GM12878 (cell line): Measurements from ENCODE around the gene PAPLN. TPM values are rescaled to one million over a fixed set of nuclear protein-coding genes. Genes with fewer than 3 reads are reported as not detected.
A peak's percentile ranks its signal among the peaks of the same experiment; 100 is the strongest.

ENCODE experiments used
- ATAC-seq: fragments of 200-7000 bp; cut with Tn5 transposase; 3 replicates; pipeline ENCODE4 v1.9.1; 2020; ENCODE audit warnings: mild to moderate bottlenecking, moderate library complexity
- BruUV-seq: library from RNA; stranded (reverse); fragments of 400-500 nt; replicated peaks from 2 replicates; lab custom pipeline; 2021; lab: Mats Ljungman, UMichigan
- CTCF ChIA-PET: fragments of 300-600 bp; sonication (Branson Sonifier 250); formaldehyde crosslinking; extraction: SDS; loops from one replicate; lab custom pipeline; 2021; ENCODE audit warnings: inconsistent platforms; lab: Yijun Ruan, JAX
- POLR2A ChIA-PET: fragments of 350-600 bp; formaldehyde crosslinking; extraction: SDS; loops from one replicate; lab custom pipeline; 2021; ENCODE audit warnings: inconsistent platforms; lab: Charles Lee
- RAD21 ChIA-PET: fragments of 300-600 bp; sonication (Branson Sonifier 250); formaldehyde crosslinking; loops from one replicate; lab custom pipeline; 2023; ENCODE audit warnings: antibody characterized with exemption; ENCODE audit not compliant: unreplicated experiment; lab: Charles Lee
- SMC1A ChIA-PET: fragments of 300-600 bp; sonication (Branson Sonifier 250); formaldehyde crosslinking; loops from one replicate; lab custom pipeline; 2023; ENCODE audit not compliant: unreplicated experiment, uncharacterized antibody; lab: Charles Lee
- DNase-seq: peaks from one replicate; pipeline ENCODE4 v3.0.0-alpha.2; 2011; ENCODE audit warnings: low read depth, low spot score
- FAIRE-seq: peaks from 3 replicates; lab custom pipeline; 2011; peaks lifted over from hg19 to GRCh38; lab: Jason Lieb, UNC
- H2AFZ ChIP-seq: 2 replicates; pipeline ENCODE4 v1.6.0; 2011; ENCODE audit warnings: low read depth, low read length, control low read depth; ENCODE audit not compliant: control insufficient read depth
- H3K27ac ChIP-seq: 2 replicates; pipeline ENCODE4 v1.5.1; 2011; ENCODE audit warnings: control low read depth; ENCODE audit not compliant: control insufficient read depth, insufficient read depth
- H3K27me3 ChIP-seq, 2 experiments: replicated peaks in 1 of 2; 2 replicates each; pipeline versions ENCODE4 v1.6.0 to v1.6.1; 2011; ENCODE audit warnings: low read length in 1 of 2; ENCODE audit not compliant: control insufficient read depth in 2 of 2, insufficient read depth in 2 of 2
- H3K36me3 ChIP-seq, 2 experiments: 2 replicates each; pipeline ENCODE4 v1.5.1; 2011; ENCODE audit warnings: low read length in 1 of 2; ENCODE audit not compliant: control insufficient read depth in 2 of 2, insufficient read depth in 2 of 2
- H3K4me1 ChIP-seq: 2 replicates; pipeline ENCODE4 v1.6.1; 2011; ENCODE audit warnings: mild to moderate bottlenecking, low read length, moderate library complexity, mixed read lengths; ENCODE audit not compliant: control insufficient read depth, insufficient read depth
- H3K4me2 ChIP-seq: 2 replicates; pipeline ENCODE4 v1.6.0; 2011; ENCODE audit warnings: control low read depth; ENCODE audit not compliant: control insufficient read depth, insufficient read depth
- H3K4me3 ChIP-seq: fragments of 200-600 bp; sonication (generic); 2 replicates; pipeline ENCODE4 v1.5.1; 2016
- H3K79me2 ChIP-seq: 2 replicates; pipeline ENCODE4 v1.6.0; 2011; ENCODE audit warnings: low read length; ENCODE audit not compliant: control insufficient read depth, insufficient read depth
- H3K9ac ChIP-seq: 2 replicates; pipeline ENCODE4 v1.8.0; 2011; ENCODE audit warnings: low read length, control low read depth, mixed read lengths; ENCODE audit not compliant: control insufficient read depth, insufficient read depth
- H3K9me3 ChIP-seq: replicated peaks from 3 replicates; pipeline ENCODE4 v1.5.1; 2011; ENCODE audit warnings: mild to moderate bottlenecking, low read length; ENCODE audit not compliant: control insufficient read depth, insufficient read depth
- H4K20me1 ChIP-seq: 2 replicates; pipeline ENCODE4 v1.6.0; 2011; ENCODE audit not compliant: control insufficient read depth, insufficient read depth
- GATAD2B ChIP-seq: fragments of 450-650 bp; conservative IDR thresholded peaks from 2 replicates; pipeline ENCODE4 v1.6.1; 2017; ENCODE audit warnings: low read depth, mild to moderate bottlenecking, moderate library complexity
- IRF3 ChIP-seq: fragments of 450-650 bp; IDR thresholded peaks from 2 replicates; pipeline ENCODE4 v1.6.1; 2014; ENCODE audit warnings: mild to moderate bottlenecking
- PKNOX1 ChIP-seq: fragments of 450-650 bp; IDR thresholded peaks from 2 replicates; pipeline ENCODE4 v1.6.1; 2016; ENCODE audit warnings: mild to moderate bottlenecking
- RAD21 ChIP-seq: IDR thresholded peaks from 2 replicates; pipeline ENCODE4 v1.6.1; 2011; ENCODE audit warnings: mild to moderate bottlenecking, low read depth, low read length, moderate library complexity; ENCODE audit not compliant: insufficient read depth
- RUNX3 ChIP-seq: IDR thresholded peaks from 2 replicates; pipeline ENCODE4 v1.6.1; 2012; ENCODE audit warnings: low read length, inconsistent platforms
- TCF3 ChIP-seq: IDR thresholded peaks from 2 replicates; pipeline ENCODE4 v1.6.1; 2012; ENCODE audit warnings: low read depth, mild to moderate bottlenecking, low read length, borderline replicate concordance; ENCODE audit not compliant: insufficient read depth
- WGBS: methylation state at CpG from one replicate; pipeline ENCODE4 v1.1.6; 2016; ENCODE audit warnings: low lambda C conversion rate; ENCODE audit not compliant: insufficient replicate concordance, insufficient coverage; ENCODE audit errors: missing lambda C conversion rate; 5-methylcytosine and 5-hydroxymethylcytosine counted together
- in situ Hi-C: fragments of 300-500 bp; cut with MboI; formaldehyde crosslinking; loops from 9 replicates; pipeline ENCODE4 v1.14.3; 2018; ENCODE audit warnings: mixed read lengths
- intact Hi-C: fragments of 100-400 bp; cut with micrococcal nuclease; formaldehyde crosslinking; loops from one replicate; pipeline ENCODE4 v1.14.2; 2022; ENCODE audit not compliant: unreplicated experiment
- polyA plus RNA-seq, 11 experiments: library from polyadenylated mRNA; depleted of rRNA in 4 of 11; unstranded in 6 of 11; stranded (reverse) in 5 of 11; fragments of >200 nt; fragmentation: Nextera tagmentation in 4 of 11; fragmentation: Illumina TruSeq in 1 of 11; extraction: Ambion mirVana in 4 of 11; extraction: Trizol in 1 of 11; gene quantifications; 1 replicate in 1 of 11; 2 replicates in 10 of 11; pipeline versions ENCODE4 v1.2.1 to v1.2.3, GENCODE V29; 2011 to 2016; ENCODE audit warnings: inconsistent platforms in 2 of 11, missing spikeins in 2 of 11, low read depth in 1 of 11
- total RNA-seq, 4 experiments: library from RNA; depleted of rRNA in 3 of 4; stranded (reverse); fragments of >200 nt in 3 of 4; fragmentation: Illumina TruSeq in 1 of 4; extraction: Trizol in 1 of 4; gene quantifications; 2 replicates each; pipeline versions ENCODE4 v1.2.1 to v1.2.3, GENCODE V29; 2013 to 2021

PAPLN gene
- total and polyA plus RNA-seq, 10 of the 15 experiments (the other 5 are each of a cell fraction or from before 2014, with no cell fraction given), result 1.8 to 19.8 (median 7.4) TPM

GRCh38 chr14:73242357-73242901 is 5.1 kb downstream of the PAPLN start (continued):
- TF ChIP-seq PKNOX1, result no peak

GRCh38 chr14:73243341-73243740 is 6.0 kb downstream of the PAPLN start:
- Histone ChIP-seq H3K36me3 (no peaks in the 10 kb centered on the region), H3K27me3 (peaks cover 3 to 9% of the 10 kb centered on the region in 2 experiments), H3K27ac (no peak overlapping the region), H4K20me1 (0 out of 2 replicates have a peak, but pooled peaks cover 4% of the 10 kb centered on the region), H3K79me2 (peaks cover 4% of the 10 kb centered on the region; the same call in 1 of the 2 replicates), H3K4me2 (peak overlapping the region; percentile 88), H3K4me1 (peaks cover 58% of the 10 kb centered on the region), H3K9ac (no peak overlapping the region), H3K9me3 (no peaks in the 10 kb centered on the region)
- ChIA-PET SMC1A (interaction anchor here (1.0 to 2.1 kb wide), 7 partner anchors 11 to 229 kb away, joined by 3 to 8 read pairs (median 4); no protein-coding TSS in a partner anchor), RAD21 (interaction anchor here (1.3 to 1.4 kb wide), 2 partner anchors 8 to 49 kb away, joined by 4 to 5 read pairs; no protein-coding TSS in a partner anchor), CTCF (interaction anchor here (1.0 to 1.5 kb wide), 3 partner anchors 11 to 44 kb away, joined by 3 to 5 read pairs (median 4); no protein-coding TSS in a partner anchor), POLR2A (interaction anchor here (0.6 to 1.7 kb wide), 4 partner anchors 13 to 234 kb away, joined by 3 to 6 read pairs (median 4); no protein-coding TSS in a partner anchor)
- intact Hi-C loops (no loop called here), in situ Hi-C loops (no loop called here)
- 21% methylated on average over 3 of the region's 3 CpGs for WGBS
- no TSS peak for BruUV-seq
- no peak for ATAC-seq
- TF ChIP-seq TCF3, result no peak
- TF ChIP-seq IRF3, result no peak
- TF ChIP-seq RUNX3, result 0 out of 2 replicates have a peak, but pooled peaks have one; percentile 14
- no peak for TF ChIP-seq RAD21
- TF ChIP-seq GATAD2B, result no peak
- TF ChIP-seq, all 136 proteins: peak for 1
- Histone ChIP-seq H3K4me3 (peak overlapping the region; percentile 27), H2AFZ (no peak overlapping the region)
- DNase-seq, result no peak
- FAIRE-seq, result no peak
